HEK293 (cell line): Measurements from ENCODE around the gene CTNNA2.

Source experiments
- CTCF ChIP-seq: fragments of 450-650 bp; formaldehyde crosslinking; IDR thresholded peaks from 2 replicates; pipeline ENCODE4 v1.5.1; 2016; ENCODE audit warnings: missing biosample characterization, missing genetic modification characterization
- ZNF362 ChIP-seq: fragments of 450-650 bp; formaldehyde crosslinking; IDR thresholded peaks from 2 replicates; pipeline ENCODE4 v1.5.1; 2016; ENCODE audit warnings: missing biosample characterization, missing genetic modification characterization

- no peak for TF ChIP-seq CTCF (tag by site-specific recombination)
- no peak for TF ChIP-seq ZNF362 (tag by site-specific recombination)
These were observed 1142.4 kb downstream of the CTNNA2 start for GRCh38 chr2:80655265-80655664.
